GM12878 (cell line): Measurements from ENCODE around the gene BFSP1. TPM values are rescaled to one million over a fixed set of nuclear protein-coding genes. Genes with fewer than 3 reads are reported as not detected.
A peak's percentile ranks its signal among the peaks of the same experiment; 100 is the strongest.

ENCODE experiments used
- ATF3 ChIP-seq: IDR thresholded peaks from 2 replicates; pipeline ENCODE4 v1.6.1; 2011; ENCODE audit warnings: low read depth, mild to moderate bottlenecking, low read length, moderate library complexity, borderline replicate concordance; ENCODE audit errors: extremely low read depth
- CEBPZ ChIP-seq: fragments of 150-350 bp; IDR thresholded peaks from 2 replicates; pipeline ENCODE4 v1.6.1; 2016; ENCODE audit warnings: low read depth, low read length
- E2F8 ChIP-seq: fragments of 450-650 bp; IDR thresholded peaks from 2 replicates; pipeline ENCODE4 v1.6.1; 2018; ENCODE audit warnings: mild to moderate bottlenecking, low read depth, moderate library complexity; ENCODE audit not compliant: partially characterized antibody
- ESRRA ChIP-seq: IDR thresholded peaks from 2 replicates; pipeline ENCODE4 v1.6.1; 2012; ENCODE audit warnings: mild to moderate bottlenecking, low read length, improper control_type of control experiment
- FOS ChIP-seq: IDR thresholded peaks from 3 replicates; pipeline ENCODE4 v1.6.1; 2011; ENCODE audit warnings: borderline replicate concordance; ENCODE audit not compliant: insufficient read length; ENCODE audit errors: extremely low read depth
- FOXM1 ChIP-seq: IDR thresholded peaks from 2 replicates; pipeline ENCODE4 v1.6.1; 2012; ENCODE audit warnings: low read depth, mild to moderate bottlenecking, inconsistent platforms, low read length, moderate library complexity
- IRF4 ChIP-seq: IDR thresholded peaks from 2 replicates; pipeline ENCODE4 v1.6.1; 2011; ENCODE audit warnings: low read depth, low read length
- JUND ChIP-seq: IDR thresholded peaks from 2 replicates; pipeline ENCODE4 v1.6.1; 2012; ENCODE audit warnings: low read depth, mild to moderate bottlenecking, low read length, improper control_type of control experiment, moderate library complexity
- KLF5 ChIP-seq: fragments of 450-650 bp; IDR thresholded peaks from 2 replicates; pipeline ENCODE4 v1.6.1; 2014; ENCODE audit warnings: mild to moderate bottlenecking; ENCODE audit not compliant: partially characterized antibody
- MYC ChIP-seq: IDR thresholded peaks from 2 replicates; pipeline ENCODE4 v1.6.1; 2011; ENCODE audit warnings: mild to moderate bottlenecking, low read length, moderate library complexity, inconsistent platforms; ENCODE audit not compliant: insufficient read depth, insufficient replicate concordance, insufficient read length, severe bottlenecking
- NFIC ChIP-seq: IDR thresholded peaks from 2 replicates; pipeline ENCODE4 v1.6.1; 2012; ENCODE audit warnings: low read depth, mild to moderate bottlenecking, inconsistent platforms, low read length, moderate library complexity
- NFYA ChIP-seq: IDR thresholded peaks from 2 replicates; pipeline ENCODE4 v1.6.1; 2011; ENCODE audit warnings: low read depth, mild to moderate bottlenecking, low read length, improper control_type of control experiment, borderline replicate concordance
- RAD21 ChIP-seq: IDR thresholded peaks from 2 replicates; pipeline ENCODE4 v1.6.1; 2011; ENCODE audit warnings: mild to moderate bottlenecking, low read depth, low read length, moderate library complexity; ENCODE audit not compliant: insufficient read depth
- RELA ChIP-seq: fragments of 450-650 bp; IDR thresholded peaks from 2 replicates; pipeline ENCODE4 v1.8.0; 2014; ENCODE audit warnings: borderline replicate concordance; ENCODE audit not compliant: partially characterized antibody
- RELB ChIP-seq: fragments of 450-650 bp; IDR thresholded peaks from 2 replicates; pipeline ENCODE4 v1.6.1; 2017; ENCODE audit warnings: low read depth, mild to moderate bottlenecking, moderate library complexity
- STAT3 ChIP-seq: IDR thresholded peaks from 2 replicates; pipeline ENCODE4 v1.6.1; 2011; ENCODE audit warnings: low read depth, low read length, improper control_type of control experiment
- TBL1XR1 ChIP-seq: IDR thresholded peaks from 2 replicates; pipeline ENCODE4 v1.6.1; 2012; ENCODE audit warnings: low read depth, low read length, improper control_type of control experiment
- TCF7 ChIP-seq: IDR thresholded peaks from 2 replicates; pipeline ENCODE4 v1.6.1; 2014; ENCODE audit warnings: antibody characterized with exemption, borderline replicate concordance
- YBX1 ChIP-seq: fragments of 450-650 bp; IDR thresholded peaks from 2 replicates; pipeline ENCODE4 v1.6.1; 2016; ENCODE audit warnings: antibody characterized with exemption
- ZNF217 ChIP-seq: fragments of 450-650 bp; IDR thresholded peaks from 2 replicates; pipeline ENCODE4 v1.6.1; 2017; ENCODE audit warnings: antibody characterized with exemption, mild to moderate bottlenecking
- polyA plus RNA-seq, 11 experiments: library from polyadenylated mRNA; depleted of rRNA in 4 of 11; unstranded in 6 of 11; stranded (reverse) in 5 of 11; fragments of >200 nt; fragmentation: Nextera tagmentation in 4 of 11; fragmentation: Illumina TruSeq in 1 of 11; extraction: Ambion mirVana in 4 of 11; extraction: Trizol in 1 of 11; gene quantifications; 1 replicate in 1 of 11; 2 replicates in 10 of 11; pipeline versions ENCODE4 v1.2.1 to v1.2.3, GENCODE V29; 2011 to 2016; ENCODE audit warnings: inconsistent platforms in 2 of 11, missing spikeins in 2 of 11, low read depth in 1 of 11
- total RNA-seq, 4 experiments: library from RNA; depleted of rRNA in 3 of 4; stranded (reverse); fragments of >200 nt in 3 of 4; fragmentation: Illumina TruSeq in 1 of 4; extraction: Trizol in 1 of 4; gene quantifications; 2 replicates each; pipeline versions ENCODE4 v1.2.1 to v1.2.3, GENCODE V29; 2013 to 2021

The BFSP1 gene
- total and polyA plus RNA-seq, 10 of the 15 experiments (the other 5 are each of a cell fraction or from before 2014, with no cell fraction given): 0.06 to 0.22 (median 0.11) TPM; not detected in 3

GRCh38 chr20:17538517-17539170 lies 7.5 kb upstream of the BFSP1 start (continued):
- no peak for TF ChIP-seq CEBPZ
- no peak for TF ChIP-seq MYC
- no peak for TF ChIP-seq STAT3
- no peak for TF ChIP-seq ZNF217
- TF ChIP-seq RELB: no peak
- TF ChIP-seq JUND: 0 out of 2 replicates have a peak, but pooled peaks have one; percentile 25
- TF ChIP-seq ESRRA: no peak
- no peak for TF ChIP-seq TBL1XR1
- TF ChIP-seq YBX1: no peak
- no peak for TF ChIP-seq KLF5
- TF ChIP-seq NFIC: 0 out of 2 replicates have a peak, but pooled peaks have one; percentile 32
- no peak for TF ChIP-seq E2F8
- TF ChIP-seq RELA: no peak
- no peak for TF ChIP-seq RAD21
- no peak for TF ChIP-seq NFYA
- TF ChIP-seq FOXM1: no peak
- TF ChIP-seq ATF3: no peak
- no peak for TF ChIP-seq FOS
- TF ChIP-seq TCF7: no peak
- peak; percentile 93 for TF ChIP-seq IRF4
